GM18505 (cell line): ENCODE measurements around the gene GMPPA.

ENCODE experiments used
- ATAC-seq: cut with Tn5 transposase; IDR thresholded peaks from one replicate; pipeline ENCODE4 v1.9.1; 2021; ENCODE audit not compliant: unreplicated experiment
- POLR2A ChIP-seq: IDR thresholded peaks from 4 replicates; pipeline ENCODE4 v1.6.1; 2011; ENCODE audit warnings: borderline replicate concordance; ENCODE audit not compliant: insufficient read depth, insufficient read length; ENCODE audit errors: extremely low read depth

GMPPA gene

GRCh38 chr2:219542931-219543595 is 44.4 kb downstream of the GMPPA start:
- peak; percentile 36 for ATAC-seq
- TF ChIP-seq POLR2A: no peak

GRCh38 chr2:219543596-219544358 is 45.1 kb downstream of the GMPPA start, which contains the start of the genes CHPF and TMEM198:
Gene CHPF (minus strand): TSS chr2:219543809. CDS start chr2:219543538, 271 bp downstream.
Gene TMEM198 (plus strand): TSS chr2:219544028. CDS start chr2:219544728, 700 bp downstream.
- peak; percentile 38 for TF ChIP-seq POLR2A
- peak; percentile 67 for ATAC-seq

GRCh38 chr2:219544567-219544966 is 45.9 kb downstream of the GMPPA start:
- ATAC-seq: no peak
- no peak for TF ChIP-seq POLR2A

GRCh38 chr2:219545295-219545942 is 46.7 kb downstream of the GMPPA start:
- no peak for TF ChIP-seq POLR2A
- ATAC-seq: no peak

- TF ChIP-seq POLR2A: no peak
- no peak for ATAC-seq
Observed at GRCh38 chr2:219545943-219546352, 47.3 kb downstream of the GMPPA start.

GRCh38 chr2:219547621-219548020 is 48.9 kb downstream of the GMPPA start:
- no peak for TF ChIP-seq POLR2A

GRCh38 chr2:219548990-219549389 is 50.3 kb downstream of the GMPPA start:
- no peak for TF ChIP-seq POLR2A
- no peak for ATAC-seq

More at GRCh38 chr2:219547621-219548020, 48.9 kb downstream of the GMPPA start:
- no peak for ATAC-seq

- TF ChIP-seq POLR2A: no peak
- no peak for ATAC-seq
Observed at GRCh38 chr2:219549619-219550018, 50.9 kb downstream of the GMPPA start.

GRCh38 chr2:219551441-219552381 is 53.0 kb downstream of the GMPPA start:
- peak; percentile 9 for ATAC-seq

GRCh38 chr2:219552382-219553167 is 53.9 kb downstream of the GMPPA start:
- peak; percentile 89 for ATAC-seq
- TF ChIP-seq POLR2A: no peak

More at GRCh38 chr2:219551441-219552381, 53.0 kb downstream of the GMPPA start:
- no peak for TF ChIP-seq POLR2A

GRCh38 chr2:219553168-219553417 is 54.4 kb downstream of the GMPPA start:
- no peak for ATAC-seq
- no peak for TF ChIP-seq POLR2A

GRCh38 chr2:219553463-219553963 is 54.8 kb downstream of the GMPPA start:
- no peak for TF ChIP-seq POLR2A
- no peak for ATAC-seq

GRCh38 chr2:219554350-219554749 is 55.7 kb downstream of the GMPPA start:
- TF ChIP-seq POLR2A: no peak
- no peak for ATAC-seq

- TF ChIP-seq POLR2A: no peak
- no peak for ATAC-seq
Observed at GRCh38 chr2:219555956-219556355, 57.3 kb downstream of the GMPPA start.
